Measurements from ENCODE around the gene RCAN3.
"Not testable (repeated sequence)": the region's sequence is repeated elsewhere in the genome, so short reads cannot be mapped to it uniquely, and the experiment has no call there.

- TF ChIP-seq ZBTB1 (tag by site-specific recombination; IDR thresholded peaks at IDR 0.05); YY1 (tag by site-specific recombination; IDR thresholded peaks at IDR 0.05); CTCF (tag by site-specific recombination; IDR thresholded peaks at IDR 0.05); ZNF639 (tag by site-specific recombination; IDR thresholded peaks at IDR 0.05); ZNF660 (tag by site-specific recombination; IDR thresholded peaks at IDR 0.05); TRIM28 (IDR thresholded peaks at IDR 0.05; ENCODE audit: borderline replicate concordance, low read length); BCL11A (tag by site-specific recombination; IDR thresholded peaks at IDR 0.05; ENCODE audit: low read depth); ZNF302 (tag by site-specific recombination; IDR thresholded peaks at IDR 0.05; ENCODE audit: low read depth); ZBTB7A (tag by site-specific recombination; IDR thresholded peaks at IDR 0.05; ENCODE audit: low read depth): not testable (repeated sequence)
- TF ChIP-seq, protein P1, sequence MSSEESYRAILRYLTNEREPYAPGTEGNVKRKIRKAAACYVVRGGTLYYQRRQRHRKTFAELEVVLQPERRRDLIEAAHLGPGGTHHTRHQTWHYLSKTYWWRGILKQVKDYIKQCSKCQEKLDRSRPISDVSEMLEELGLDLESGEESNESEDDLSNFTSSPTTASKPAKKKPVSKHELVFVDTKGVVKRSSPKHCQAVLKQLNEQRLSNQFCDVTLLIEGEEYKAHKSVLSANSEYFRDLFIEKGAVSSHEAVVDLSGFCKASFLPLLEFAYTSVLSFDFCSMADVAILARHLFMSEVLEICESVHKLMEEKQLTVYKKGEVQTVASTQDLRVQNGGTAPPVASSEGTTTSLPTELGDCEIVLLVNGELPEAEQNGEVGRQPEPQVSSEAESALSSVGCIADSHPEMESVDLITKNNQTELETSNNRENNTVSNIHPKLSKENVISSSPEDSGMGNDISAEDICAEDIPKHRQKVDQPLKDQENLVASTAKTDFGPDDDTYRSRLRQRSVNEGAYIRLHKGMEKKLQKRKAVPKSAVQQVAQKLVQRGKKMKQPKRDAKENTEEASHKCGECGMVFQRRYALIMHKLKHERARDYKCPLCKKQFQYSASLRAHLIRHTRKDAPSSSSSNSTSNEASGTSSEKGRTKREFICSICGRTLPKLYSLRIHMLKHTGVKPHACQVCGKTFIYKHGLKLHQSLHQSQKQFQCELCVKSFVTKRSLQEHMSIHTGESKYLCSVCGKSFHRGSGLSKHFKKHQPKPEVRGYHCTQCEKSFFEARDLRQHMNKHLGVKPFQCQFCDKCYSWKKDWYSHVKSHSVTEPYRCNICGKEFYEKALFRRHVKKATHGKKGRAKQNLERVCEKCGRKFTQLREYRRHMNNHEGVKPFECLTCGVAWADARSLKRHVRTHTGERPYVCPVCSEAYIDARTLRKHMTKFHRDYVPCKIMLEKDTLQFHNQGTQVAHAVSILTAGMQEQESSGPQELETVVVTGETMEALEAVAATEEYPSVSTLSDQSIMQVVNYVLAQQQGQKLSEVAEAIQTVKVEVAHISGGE (tag by site-specific recombination; conservative IDR thresholded peaks at IDR 0.05; ENCODE audit: low read depth) = not testable (repeated sequence)
These were observed 17.6 kb downstream of the RCAN3 start for GRCh38 chr1:24520282-24520681.

Measured in HEK293 (cell line).